Activated naive CD8-positive, alpha-beta T cell treated with anti-CD3 and anti-CD28 coated beads, Interleukin-2, amount 50 U/mL, for 16 hours (primary cell): ENCODE data around the gene EHMT1.

Experiments
- DNase-seq: peaks from one replicate; pipeline ENCODE4 v3.0.0-alpha.2; 2020; ENCODE audit warnings: low read depth, low spot score

Gene EHMT1

DNA sequence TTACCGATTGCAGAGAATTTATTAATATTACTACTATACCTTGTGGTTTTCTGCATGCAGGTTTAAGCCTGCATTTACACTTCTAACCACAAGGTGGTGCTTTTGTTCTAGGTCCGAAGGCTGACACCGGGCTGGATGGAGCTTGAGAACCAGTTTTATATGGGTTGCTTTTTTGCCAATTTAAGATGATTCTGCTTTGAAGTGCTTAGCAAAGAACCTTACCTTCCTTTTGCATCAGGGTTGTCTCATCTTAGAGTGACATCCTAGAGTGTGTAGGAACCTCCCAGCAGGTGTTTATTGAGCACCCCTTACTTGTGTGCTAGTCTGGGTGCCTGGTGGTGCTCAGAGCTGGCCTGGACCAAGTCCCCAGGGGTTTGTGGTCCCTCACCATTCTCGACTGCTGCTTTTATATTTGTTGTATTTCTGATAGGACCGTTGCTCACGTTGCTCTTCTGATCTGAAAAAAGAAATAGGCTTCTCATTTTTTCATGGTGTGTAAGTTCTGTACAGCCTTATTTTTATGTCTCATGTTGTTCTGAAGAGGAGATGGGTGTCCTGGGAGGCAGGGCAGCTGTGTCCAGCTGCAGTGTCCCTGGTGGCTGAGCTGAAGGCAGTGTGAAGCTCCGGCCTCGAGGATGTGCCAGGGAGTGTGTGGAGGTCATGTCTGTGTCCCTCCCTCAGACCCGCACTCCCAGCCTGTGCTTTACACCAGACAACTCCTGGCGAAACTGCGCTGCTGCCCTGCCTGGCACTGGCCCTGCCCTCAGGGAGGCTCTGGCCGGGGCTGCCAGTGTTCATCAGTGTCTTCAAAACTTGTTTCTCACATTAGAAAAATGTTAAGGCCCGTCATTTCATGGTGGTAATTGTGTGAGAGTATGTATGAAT is 54.3 kb downstream of the EHMT1 start:
- no peak for DNase-seq

DNA sequence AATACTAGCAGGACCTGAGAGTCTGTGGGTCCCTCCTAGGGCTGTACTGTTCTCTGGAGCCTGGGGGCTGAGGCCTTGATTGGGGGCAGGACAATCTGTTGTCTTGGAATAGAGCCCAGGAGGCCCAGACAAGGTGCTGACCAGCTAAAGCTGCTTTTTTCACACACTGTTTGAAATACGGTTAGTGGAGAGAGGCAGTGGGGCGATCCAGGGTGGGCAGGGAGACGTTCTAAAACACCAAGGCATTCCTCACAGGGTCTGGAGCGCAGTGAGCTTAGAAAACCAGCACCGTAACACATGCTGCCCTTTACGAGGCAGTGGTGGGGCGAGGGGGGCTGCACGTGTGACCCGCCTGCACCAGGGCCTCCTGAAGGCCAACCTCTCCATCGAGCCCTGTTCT is 55.1 kb downstream of the EHMT1 start:
- DNase-seq: no peak

DNA sequence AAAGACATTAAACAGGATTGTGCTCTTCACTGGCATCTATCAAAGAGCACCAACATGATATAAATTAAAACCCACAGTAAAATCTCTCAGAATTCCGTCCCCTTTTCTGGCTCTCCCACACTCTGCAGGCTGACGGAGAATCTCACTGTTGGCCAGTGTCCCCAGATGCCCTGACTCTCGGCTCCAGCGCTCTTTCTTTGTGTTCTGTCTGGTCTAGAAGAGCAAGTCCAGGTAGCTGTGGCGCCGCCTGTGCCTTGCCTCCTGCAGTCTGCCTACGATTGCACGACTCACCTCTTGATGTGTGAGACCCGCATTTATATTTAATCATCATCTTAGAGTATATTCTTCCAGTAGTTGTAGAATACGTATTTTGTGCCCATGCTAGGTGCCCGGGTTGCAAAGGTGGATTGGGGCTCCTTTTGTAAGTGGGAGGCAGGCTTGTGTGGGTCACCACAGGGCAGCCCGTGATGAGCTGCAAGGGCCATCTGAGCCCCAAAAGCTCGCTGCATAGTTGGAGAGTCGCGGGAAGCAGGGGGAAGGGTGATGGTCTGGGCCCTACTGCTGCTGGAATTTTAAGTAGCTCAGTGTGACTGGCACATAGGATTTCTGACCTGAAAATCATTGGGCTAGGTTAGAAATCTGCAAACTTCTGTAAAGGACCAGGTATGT is 55.6 kb downstream of the EHMT1 start:
- no peak for DNase-seq

DNA sequence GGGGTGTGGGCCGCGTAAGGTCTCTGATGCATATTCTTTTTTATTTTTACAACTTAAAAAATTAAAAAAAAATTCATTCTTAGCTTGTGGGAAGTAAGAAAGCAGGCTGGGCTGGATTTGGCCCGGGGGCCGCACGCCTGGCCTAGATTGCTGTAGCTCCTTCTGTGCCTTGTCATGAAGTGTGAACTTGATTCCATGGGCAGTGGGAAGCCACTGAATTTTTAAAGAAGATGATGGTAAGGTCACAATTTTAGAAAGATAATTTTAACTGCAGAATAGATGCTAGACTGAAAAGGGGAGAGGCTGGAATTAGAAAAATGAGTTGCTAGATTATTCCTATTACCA is 56.1 kb downstream of the EHMT1 start:
- DNase-seq: no peak

DNA sequence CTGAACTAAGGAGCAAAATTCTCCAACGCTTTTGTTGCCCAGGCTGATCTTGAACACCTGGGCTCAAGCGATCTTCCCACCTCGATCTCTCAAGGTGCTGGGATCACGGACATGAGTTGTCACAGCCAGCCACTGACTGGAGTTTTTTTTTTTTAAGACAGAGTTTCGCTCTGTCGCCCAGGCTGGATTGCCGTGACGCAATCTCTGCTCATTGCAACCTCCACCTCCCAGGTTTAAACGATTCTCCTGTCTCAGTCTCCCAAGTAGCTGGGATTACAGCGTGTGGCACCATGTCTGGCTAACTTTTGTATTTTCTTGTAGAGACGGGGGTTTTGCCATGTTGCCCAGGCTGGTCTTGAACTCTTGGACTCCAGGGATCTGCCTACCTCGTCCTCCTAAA is 58.2 kb downstream of the EHMT1 start:
- no peak for DNase-seq

DNA sequence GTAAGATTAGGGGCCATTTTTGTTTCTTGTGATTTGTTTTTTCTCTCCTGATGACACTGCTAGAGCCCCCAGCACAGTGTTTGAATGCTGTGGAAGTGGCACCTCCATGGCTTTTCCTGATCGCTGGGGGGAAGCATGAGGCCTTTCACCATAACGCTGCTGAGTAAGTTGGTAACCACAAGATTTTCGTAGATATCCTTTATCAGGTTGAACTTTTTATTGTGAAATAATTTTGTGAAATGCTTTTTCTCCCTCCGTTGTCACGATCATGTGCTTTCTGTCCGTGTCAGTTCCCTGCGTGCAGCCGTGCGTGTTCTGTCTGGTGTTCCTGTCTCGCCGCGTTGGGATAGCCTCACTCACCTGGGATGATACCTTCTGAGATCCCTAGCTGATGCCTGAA is 59.4 kb downstream of the EHMT1 start:
- no peak for DNase-seq

DNA sequence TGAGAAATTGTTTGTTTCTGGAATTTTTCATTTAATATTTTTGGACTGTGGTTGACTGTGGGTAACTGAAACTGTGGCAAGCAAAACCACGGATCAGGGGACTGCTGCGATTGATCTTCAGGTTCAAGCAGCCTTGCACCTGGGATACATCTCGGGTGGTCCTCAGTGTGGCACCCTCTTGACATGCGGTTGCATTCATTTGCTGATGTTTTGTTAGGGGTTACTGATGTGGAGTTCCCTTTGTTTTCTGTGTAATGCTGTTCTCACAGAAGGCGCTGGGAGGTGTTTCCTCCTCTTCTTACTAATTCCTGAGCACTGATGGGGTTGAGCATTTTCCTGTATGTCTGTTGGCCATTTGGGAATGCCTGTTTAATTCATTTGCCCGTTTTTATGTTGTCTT is 60.4 kb downstream of the EHMT1 start:
- no peak for DNase-seq

DNA sequence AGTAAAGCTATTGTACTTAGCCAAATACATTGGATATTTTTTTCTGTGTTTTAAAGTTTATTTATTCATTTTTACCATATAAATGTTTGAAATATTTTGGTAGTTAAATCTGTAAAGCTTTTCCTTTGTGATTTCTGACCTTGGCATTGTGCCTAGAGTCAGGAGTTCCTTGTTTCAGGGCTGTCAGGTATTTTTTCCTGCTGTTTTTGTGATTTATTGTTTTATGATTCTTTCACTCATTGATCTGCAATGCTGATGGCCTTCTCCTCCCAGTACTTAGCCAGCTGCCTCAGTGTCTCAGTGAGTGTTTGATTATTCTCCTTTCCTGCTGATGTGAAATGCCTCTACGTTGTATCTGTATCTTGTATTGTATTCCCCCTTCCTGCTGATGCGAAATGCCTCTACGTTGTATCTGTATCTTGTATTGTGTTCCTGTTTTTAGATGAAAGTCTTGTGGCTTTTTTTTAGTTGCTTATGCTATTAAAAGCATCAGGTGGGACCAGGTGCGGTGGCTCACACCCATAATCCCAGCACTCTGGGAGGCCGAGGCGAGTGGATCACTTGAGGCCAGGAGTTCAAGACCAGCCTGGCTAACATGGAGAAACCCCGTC is 61.0 kb downstream of the EHMT1 start:
- DNase-seq: no peak

DNA sequence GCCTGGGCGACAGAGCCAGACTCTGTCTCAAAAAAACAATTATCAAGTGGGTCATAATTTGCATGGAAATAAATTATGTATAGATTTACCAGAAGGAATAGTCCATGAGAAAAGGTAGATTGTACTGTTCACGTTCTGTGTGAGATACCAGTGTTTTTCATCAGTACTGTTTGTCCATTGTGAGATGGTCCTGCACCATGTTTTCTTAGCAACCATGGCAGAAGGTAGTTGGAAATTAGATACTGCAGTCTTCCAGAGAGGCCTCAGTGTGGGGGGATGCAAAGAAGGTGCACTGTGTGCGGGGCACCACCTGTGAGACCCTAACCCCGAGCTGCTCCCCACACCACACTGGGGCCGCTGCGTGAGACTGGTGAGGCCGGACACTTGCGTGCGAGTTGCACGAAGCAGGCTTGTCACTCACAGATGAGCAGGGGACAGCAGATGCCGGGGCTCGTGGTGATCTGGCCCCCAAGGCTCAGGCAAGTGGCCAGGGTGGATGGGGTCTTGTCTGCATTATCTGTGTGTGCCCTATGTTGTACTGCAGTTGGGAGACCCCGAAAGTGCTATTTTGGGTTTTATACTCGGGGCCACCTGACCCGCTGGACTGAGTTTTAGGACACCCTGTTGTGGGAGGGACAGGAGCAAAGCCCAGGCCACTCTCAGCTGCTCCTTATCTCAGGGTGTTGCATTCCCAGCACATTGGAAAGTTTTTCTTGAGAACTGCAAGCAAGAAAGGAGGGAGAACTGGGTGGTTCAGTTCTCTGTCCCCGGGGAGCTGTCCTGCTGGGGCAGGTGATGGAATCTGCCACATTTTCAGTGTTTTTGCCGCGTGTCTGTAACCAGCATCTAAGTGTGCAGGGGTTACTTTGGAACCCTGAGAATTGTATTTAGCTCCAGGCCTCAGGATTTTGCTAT is 61.9 kb downstream of the EHMT1 start:
- DNase-seq: no peak

DNA sequence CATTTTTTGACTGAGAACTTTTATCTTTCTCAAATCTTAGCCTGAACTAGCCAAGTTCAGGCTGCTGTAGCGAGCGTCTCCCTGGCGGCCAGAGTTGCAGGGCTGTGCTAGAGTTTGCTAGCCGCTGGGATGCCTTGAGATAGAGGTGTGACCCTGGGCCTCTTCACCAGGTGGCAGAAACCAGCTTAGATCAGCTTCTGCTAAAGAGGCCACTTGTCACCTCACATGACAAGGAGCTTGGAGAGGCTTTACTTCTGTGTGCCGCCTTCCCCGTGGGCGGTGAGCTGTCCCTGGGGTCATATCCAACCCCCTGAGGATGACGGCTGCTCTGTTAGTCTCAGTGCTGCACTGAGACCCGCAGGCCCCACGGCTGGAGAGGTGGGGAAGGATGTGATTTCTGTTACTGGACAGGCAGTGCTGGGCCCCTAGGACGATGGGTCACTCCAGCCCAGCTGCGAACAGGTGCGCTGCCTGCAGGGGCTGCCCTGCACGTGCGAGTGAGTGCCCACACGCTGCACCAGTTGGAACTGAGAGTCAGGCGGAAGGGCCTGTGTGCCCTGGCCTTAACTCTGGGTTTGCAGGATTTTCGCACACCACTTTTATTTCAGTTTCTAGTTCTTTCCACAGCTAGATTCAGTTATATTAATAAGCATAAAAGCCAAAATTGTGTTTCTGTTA is 63.8 kb downstream of the EHMT1 start:
- DNase-seq: no peak

DNA sequence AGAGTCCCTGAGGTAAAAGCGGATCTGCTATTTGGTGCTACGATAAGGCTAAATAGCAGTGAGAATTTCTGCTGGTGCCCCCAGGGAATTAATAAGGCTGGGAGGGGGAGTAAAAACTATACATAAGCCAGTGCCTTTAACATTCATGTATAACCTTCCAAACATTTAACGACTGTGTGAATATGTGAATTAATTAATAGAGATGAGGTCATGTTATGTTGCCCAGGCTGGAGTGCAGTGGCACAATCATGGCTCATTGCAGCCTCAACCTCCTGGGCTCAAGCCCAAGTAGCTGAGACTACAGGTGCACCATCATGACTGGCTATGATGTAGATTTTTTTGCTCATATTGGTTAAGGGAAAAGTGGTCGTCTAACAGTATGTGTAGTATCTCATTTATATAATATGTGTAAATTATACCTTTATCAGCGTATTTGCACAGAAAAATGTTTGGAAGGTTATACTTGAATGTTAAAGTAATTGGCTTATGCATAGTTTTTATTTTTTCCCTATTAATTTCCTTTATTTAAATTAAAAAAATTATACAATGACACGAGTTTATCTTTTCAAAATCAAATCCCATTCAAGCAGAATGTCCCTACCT is 64.6 kb downstream of the EHMT1 start:
- DNase-seq: no peak

DNA sequence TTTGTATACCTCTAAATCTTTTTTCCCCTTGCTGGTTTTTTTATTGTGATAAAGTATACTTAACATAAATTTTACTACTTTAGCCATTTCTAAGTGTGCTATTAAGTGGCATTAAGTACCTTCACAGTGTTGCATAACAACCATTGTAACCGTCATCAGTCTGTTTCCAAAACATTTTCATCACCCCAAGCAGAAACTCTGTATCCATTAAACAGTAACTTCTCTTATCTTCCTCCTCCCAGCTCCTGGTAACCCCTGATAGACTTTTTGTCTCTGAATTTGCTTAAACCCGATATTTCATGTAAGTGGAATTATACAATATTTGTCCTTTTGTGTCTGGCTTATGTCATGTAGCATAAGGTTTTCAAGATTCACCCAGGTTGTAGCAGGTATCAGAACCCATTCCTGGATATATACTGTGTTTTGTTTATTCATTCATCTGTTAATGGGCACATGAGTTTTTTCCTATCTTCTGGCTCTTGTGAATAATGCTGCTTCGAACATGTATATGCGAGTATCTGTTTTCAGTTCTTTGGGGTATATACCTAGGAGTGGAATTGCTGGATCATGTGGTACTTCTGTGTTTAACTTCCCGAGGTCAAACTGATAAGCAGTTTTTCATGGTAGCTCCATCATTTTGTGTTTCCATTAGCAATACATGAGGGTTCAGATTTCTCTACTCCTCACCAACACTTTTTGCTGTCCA is 66.4 kb downstream of the EHMT1 start:
- no peak for DNase-seq

DNA sequence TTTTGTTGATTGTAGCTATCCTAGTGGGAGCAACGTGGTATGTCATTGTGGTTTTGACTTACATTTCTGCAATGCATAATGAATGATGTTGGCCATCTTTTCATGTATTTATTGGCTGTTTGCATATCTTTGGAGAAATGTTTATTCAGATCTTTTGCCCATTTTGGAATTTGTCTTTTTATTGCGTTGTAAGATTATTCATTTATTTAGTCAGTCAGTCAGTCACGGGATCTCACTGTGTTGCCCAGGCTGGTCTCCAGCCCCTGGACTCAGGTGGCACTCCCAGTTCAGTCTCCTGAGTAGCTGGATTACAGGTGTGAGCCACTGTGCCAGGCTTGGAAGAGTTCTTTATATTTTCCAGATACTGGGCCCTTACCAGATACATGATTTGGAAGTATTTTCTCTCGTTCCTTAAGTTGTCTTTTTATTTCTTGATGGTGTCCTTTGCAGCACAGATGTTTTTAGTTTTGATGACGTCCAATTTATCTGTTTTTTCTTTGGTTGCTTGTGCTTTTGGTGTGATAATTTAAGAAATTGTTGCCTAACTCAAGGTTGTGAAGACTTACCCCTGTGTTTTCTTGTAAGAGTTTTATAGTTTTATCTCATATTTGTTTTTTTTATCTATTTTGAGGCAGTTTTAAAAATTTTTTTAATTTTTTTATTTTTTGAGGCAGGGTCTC is 67.1 kb downstream of the EHMT1 start:
- no peak for DNase-seq

DNA sequence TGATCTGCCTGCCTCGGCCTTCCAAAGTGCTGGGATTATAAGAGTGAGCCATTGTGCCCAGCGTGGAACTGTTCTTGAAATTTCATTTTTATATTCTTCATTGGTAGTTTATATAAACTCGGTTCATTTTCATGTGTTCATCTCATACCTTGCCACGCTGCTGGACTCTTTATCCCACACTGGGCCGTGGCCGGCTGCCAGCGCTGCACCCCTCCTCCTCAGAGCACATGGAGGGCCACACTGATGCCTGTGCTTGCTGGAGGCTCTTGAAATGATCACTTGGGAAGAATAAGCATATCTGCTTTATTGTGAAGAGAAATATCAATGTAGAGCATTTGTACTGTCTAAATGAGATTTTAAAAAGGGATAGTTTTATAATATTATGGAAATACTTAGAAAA is 69.5 kb downstream of the EHMT1 start:
- DNase-seq: no peak

DNA sequence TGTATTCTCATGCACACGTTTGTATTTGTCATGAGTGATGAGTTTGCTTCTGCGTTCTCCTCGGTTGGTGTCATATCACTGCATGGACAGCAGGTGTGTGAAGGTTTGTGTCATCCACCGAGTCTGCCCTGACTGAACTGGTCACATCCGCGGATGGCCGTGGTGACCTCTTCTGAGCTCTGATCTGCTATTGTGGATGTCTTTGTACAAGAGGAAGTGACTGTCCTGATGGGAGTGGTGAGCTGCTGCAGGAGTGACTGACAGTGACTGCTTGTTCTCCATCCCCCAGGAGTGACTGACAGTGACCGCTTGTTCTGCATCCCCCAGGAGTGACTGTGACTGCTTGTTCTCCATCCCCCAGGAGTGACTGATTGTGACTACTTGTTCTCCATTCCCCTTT is 69.9 kb downstream of the EHMT1 start:
- no peak for DNase-seq

DNA sequence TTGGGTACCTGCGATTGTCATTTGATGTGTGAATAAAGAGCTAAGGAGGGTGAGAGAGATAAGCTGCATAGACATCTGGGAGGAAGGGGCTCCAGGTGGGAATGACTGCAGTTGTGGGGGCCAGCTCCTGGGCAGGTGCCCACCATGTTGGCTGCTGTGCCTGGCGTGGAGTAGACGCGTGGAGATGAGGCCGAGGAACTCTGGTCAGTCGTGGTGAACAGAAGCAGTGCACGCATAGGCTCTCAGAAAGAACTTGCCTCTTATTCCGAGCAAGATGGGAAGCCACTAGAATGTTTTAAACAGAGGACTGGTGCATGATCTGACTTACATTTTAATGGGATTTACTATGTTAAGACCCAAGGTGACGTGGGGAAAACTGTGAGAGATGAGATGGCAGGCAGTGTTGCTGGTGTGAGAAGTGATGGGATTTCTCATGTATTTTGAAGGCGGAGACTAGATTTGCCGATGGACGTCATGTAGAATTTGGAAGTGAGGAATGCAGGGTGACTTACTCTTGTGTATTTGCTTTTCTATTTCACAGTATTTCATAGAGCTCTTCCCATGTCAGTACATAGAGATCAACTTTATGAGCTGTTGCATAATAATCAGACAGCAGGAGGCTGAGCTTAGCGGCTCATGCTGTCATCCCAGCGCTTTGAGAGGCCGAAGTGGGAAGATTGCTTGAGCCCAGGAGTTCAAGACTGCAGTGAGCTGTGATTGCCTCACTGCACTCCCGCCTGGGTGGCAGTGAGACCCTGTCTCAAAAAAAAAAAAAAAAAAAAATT is 71.1 kb downstream of the EHMT1 start:
- no peak for DNase-seq

DNA sequence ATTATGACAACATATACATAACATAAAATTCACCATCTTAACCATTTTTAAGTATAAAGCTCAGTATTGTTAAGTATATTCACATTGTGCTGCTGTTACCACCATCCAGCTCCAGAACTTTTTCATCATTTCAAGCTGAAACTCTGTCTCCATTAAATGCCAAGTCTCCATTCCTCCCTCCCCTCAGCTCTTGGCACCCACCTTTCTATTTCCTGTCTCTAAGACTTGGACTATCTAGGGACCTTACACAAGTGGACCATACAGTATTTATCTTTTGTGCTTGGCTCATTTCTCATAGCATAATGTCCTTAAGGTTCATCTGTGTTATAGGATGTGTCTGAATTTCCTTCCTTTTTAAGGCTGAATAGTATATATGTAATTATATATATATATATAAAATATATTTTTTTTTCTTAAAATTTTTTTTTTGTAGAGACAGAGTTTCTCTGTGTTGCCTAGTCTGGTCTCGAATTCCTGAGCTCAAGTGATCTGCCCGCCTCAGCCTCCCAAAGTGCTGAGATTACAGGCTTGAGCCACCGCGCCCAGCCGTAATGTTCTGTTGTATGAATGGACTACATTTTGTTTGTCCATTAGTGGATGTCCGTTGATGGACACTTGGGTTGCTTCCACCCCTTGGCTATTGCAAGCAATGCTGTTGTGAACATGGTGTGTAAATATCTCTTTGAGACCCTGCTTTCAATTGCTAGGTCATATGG is 72.3 kb downstream of the EHMT1 start:
- DNase-seq: no peak

DNA sequence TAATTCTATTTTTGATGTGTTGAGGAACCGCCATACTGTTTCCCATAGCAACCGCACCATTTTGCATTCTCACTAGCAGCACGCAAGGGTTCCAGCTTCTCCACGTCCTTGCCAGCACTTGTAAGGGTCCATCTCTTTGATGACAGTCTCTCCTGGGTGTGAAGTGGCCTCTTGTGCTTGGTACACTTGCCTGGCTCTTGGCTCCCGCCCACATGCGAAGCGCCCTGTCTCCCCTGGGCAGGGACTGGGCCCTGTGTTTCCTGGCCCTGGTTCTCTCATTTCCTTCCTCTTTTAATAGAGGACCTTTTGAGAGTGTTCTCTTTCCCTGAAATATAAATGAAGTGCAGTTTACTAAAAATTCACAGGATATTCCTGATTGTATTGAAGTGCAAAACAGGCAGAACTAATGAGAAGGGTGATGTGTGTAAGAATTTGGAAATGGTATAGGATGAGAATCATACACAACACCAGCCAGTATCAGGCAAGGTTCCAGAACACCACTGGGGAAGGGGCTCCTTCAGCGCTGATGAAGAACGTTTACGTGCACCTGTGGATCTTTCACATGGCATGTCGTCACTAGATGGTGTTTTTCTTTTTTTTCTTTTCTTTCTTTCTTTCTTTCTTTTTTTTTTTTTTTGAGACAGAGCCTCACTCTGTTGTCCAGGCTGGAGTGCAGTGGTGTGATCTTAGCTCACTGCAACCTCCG is 73.0 kb downstream of the EHMT1 start:
- no peak for DNase-seq
